Thyroid gland (tissue), 4 donors: Measurements from ENCODE around the gene TNIK.

Experiments
- CTCF ChIP-seq, 6 experiments: fragments of 200-600 bp in 3 of 6; fragments of 450-650 bp in 3 of 6; sonication (generic) in 3 of 6; IDR thresholded peaks; one replicate each; pipeline ENCODE4 v1.5.1; 2016 to 2019; ENCODE audit warnings: antibody characterized with exemption in 6 of 6, mild to moderate bottlenecking in 2 of 6, inconsistent platforms in 1 of 6, moderate library complexity in 1 of 6
- POLR2A ChIP-seq, 2 donors: fragments of 450-650 bp; IDR thresholded peaks; one replicate each; pipeline ENCODE4 v1.6.1; 2017; ENCODE audit warnings: antibody characterized with exemption in 2 of 2, mild to moderate bottlenecking in 2 of 2, moderate library complexity in 1 of 2

- TF ChIP-seq CTCF (IDR thresholded peaks at IDR 0.05) (no peak), POLR2A (IDR thresholded peaks at IDR 0.05) (no peak)
Observed at GRCh38 chr3:171249245-171249644, 211.0 kb downstream of the TNIK start.
